ENCODE data around the gene OR13J1.
A peak's percentile ranks its signal among the peaks of the same experiment; 100 is the strongest.
"Not testable (repeated sequence)": the region's sequence is repeated elsewhere in the genome, so short reads cannot be mapped to it uniquely, and the experiment has no call there.

The OR13J1 gene

DNA sequence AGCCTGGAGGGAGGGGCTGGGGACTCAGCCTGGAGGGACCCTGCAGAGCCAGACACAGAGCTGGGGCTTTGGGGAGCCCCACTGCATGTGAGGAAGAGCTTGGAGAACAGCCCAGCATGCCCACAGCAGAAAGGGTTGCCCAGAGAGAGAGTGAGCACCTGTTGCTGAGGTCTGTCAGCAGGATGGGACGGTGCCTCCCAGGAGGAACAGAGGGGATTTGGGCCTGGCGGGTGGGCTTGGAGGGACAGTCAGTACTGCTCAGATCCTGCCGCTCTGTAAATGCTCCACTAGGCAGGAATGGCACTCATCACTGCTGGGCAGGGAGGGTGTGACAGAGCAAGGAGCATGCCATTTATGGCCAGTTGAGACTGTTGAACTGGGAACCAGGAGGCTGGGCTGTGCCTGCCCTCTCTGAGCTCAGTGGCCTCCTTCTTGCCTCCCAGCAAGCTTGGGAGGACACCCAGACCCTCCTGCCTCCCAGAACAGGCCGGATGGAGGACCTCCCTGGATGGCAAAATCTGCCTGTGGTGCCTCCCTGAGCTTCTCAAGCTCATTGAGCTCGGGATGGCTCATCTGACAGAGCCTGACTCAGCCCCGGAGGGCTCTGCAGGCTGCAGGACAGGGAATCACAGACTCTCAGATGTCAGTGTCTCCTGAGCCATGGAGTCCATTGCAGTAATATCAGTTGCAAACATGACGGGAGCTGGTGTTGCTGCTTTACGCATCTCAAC is 35.0 kb upstream of the OR13J1 start:
- DNase-seq (ENCODE audit: low spot score), result peak; percentile 45

DNA sequence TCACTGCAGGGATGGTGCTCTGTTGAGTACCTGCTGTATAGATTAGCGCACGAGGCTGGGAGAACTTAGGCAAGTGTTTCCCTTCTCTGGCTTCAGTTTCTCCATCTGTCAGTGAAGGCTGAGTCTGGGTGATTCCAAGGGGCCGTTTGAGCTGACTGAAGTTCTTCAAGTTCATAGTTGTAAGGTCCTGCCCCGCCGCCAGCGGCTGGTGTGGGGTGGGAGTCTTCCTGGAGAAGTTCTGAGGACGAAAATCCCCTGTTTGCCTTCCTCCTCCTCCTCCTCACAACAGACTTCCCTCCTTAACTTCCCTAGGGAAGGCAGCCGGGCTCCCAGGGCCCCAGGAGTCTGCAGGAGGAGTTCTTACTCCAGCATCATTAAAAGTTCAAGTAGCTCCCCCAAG is 34.1 kb upstream of the OR13J1 start:
- DNase-seq (ENCODE audit: low spot score), result no peak

DNA sequence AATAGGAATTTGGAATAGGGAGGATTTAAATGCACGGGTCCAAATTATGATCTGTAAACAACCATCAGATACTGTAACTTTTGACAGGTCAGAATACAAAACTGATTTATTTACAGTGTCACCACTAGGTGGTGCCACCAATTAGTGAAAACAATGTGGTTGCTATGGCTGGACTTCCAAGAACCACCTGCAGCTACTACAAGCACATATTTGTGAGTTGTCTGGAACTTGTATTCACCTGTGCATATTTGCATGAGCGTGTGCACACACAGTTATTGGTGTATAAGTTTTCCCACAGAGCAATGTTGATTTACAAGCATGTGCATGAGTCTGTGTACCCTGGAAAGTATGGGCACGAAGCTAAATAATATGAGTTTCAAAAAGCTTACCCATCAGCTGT is 32.8 kb upstream of the OR13J1 start:
- DNase-seq (ENCODE audit: low spot score), result peak; percentile 63

DNA sequence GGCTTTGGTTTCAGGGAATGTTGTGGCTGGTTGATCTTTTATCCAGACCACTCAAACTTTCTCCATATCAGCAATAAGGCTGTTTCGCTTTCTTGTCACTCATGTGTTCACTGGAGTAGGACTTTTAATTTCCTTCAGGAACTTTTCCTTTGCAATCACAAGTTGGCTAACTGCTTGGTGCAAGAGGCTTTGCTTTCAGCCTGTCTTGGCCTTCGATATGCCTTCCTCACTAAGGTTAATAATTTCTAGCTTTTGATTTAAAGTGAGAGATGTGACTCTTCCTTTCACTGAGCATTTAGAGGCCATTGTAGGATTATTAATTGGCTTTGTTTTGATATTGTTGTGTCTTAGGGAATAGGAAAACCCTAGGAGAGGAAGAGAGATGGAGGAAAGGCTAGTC is 28.8 kb upstream of the OR13J1 start:
- no peak for DNase-seq (ENCODE audit: low spot score)

DNA sequence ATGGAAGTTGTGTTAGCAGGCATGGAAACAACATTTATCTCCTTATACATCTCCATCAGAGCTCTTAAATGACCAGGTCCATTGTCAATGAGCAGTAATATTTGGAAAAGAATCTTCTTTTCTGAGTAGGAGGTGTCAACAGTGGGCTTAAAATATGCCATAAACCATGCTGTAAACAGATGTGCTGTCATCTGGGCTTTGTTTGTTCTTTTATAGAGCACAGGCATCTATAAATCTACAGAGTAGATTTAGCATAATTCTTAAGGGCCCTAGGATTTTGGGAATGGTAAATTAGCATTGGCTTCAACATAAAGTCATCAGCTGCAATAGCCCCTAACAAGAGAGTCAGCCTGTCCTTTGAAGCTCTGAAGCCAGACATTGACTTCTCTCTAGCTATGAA is 28.1 kb upstream of the OR13J1 start:
- no peak for DNase-seq (ENCODE audit: low spot score)

DNA sequence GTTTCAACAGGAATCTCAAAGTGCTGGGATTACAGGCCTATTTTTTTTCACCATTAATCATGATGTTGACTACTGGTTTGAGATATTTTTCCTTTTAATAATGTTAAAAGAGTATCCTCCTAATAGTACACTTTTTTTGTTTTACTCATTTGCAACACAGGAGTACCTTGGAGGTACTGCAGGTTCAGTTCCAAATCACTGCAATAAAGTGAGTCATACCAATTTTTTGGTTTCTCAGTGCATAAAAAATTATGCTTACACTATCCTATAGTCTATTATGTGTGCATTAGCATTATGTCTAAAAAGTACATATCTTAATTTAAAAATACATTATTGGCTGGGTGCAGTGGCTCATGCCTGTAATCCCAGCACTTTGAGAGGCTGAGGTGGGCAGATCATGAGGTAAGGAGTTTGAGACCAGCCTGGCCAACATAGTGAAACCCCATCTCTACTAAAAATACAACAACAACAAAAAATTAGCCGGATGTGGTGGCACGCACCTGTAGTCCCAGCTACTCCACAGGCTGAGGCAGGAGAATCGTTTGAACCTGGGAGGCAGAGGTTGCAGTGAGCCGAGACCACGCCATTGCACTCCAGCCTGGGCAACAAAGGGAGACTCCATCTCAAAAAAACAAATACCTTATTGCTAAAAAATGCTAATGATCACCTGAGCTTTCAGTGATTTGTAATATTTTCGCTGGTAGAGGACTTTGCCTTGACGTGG is 27.3 kb upstream of the OR13J1 start:
- DNase-seq (ENCODE audit: low spot score), result not testable (repeated sequence)

DNA sequence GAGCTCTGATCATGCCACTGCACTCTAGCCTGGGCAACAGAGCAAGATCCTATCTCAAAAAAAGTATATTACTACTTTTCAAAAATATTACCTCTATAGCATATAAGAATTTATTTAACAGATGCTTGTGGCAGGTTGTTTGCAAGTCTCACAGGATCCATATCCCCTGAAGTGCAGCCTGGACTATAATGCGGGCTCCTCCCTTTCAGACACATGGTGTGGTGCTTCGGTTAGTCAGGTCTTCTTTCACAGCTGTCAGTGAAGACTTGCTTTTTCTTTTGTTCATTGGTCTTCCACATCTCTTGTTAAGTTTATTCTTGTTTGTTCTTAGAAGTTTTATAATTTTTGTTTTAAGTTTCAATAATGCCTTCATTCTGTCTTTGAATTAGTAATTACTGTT is 26.4 kb upstream of the OR13J1 start:
- DNase-seq (ENCODE audit: low spot score), result no peak

DNA sequence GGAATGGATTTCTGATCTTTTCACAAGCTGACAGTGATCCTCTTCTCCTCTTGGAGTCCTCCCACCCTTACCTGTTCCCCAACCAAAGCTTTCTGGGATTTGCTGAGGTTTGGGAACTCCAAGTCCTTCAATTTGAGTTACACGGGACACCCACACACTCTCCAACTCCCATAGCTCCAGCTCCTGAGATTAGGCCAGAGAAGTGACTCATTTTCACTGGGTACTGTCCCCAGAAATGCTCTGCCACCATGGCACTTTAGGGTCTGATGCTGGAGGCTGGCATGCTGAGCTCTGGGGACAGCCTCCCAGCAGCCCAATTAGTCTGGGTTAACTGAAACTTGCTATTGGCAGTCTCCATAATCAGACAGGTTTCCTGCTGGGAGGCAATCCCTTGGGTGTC is 21.9 kb upstream of the OR13J1 start:
- no peak for DNase-seq (ENCODE audit: low spot score)

DNA sequence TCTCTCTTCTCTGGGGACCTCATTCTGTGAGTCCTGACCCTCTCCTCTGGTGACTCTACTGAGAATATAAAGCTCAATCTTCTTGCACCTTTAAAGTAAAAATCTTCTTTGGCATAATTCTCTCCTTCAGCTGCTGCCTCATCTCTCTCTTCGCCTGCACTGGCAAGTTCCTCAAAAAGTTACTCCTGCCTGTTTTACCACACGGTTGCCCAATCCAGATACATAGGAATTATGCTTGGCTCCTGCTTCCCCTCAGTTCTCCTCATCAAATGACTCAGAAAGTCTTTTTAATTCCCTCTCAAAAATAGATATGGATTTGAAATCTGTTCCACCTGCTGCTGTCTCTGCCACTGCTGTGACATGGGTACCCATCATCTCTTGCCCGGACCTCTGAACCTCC is 21.4 kb upstream of the OR13J1 start:
- peak; percentile 47 for DNase-seq (ENCODE audit: low spot score)

DNA sequence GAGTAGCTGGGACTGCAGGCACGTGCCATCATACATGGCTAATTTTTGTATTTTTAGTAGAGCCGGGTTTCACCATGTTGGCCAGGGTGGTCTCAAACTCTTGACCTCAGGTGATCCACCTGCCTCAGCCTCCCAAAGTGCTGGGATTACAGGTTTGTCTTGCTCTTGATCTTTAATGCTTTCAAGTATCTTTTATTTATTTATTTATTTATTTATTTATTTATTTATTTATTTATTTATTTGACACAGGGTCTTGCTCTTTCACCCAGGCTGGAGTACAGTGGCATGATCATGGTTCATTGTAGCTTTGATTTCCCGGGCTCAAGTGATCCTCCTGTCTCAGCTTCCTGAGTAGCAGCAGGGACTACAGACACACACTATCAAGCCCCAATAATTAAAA is 14.7 kb upstream of the OR13J1 start:
- not testable (repeated sequence) for DNase-seq (ENCODE audit: low spot score)

DNA sequence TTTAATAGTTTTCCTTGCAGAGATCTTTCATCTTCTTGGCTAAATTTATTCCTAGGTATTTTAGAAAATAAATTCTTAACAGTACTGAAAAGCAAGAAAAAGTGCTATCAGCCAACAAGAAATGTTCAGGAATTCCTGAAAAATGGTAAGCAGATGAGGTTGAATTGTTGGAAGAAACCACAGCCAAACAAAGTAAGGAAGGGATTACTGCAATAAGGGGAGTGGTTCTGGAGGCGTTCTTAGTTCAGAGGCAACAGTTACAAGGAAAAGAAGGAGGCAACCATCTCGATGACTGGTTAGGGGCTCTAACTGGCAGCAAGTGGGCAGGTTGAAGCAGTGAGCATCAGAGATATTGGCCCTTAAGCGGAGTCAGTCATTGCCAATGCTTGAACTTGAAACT is 12.8 kb upstream of the OR13J1 start:
- DNase-seq (ENCODE audit: low spot score), result peak; percentile 73

DNA sequence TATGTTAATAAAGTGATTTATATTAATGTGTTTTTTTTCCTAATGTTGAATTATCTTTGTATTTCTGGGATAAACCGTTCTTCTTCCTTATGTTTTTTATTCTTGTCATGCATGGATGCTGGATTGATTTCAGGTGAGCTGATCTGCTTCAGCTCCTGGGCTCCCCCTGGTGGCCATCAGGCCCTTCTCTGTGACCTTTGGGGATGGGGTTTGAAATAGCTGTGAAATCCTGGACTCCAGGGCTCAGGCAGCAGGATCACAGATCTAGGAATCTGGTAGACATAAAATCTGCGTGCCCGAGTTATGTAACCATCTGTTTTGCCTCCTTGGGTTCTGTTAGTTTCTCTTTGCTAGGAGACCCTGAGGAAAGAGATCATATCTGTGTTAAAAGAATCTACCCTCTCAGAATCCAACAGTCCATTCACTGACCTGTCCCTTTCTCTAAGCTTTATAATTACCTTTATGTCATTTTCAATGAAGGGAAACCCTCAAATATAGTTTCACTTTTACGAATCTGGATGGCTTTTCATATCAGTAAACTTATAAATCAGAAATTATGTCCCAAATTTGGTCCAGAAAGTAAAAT is 12.2 kb upstream of the OR13J1 start:
- DNase-seq (ENCODE audit: low spot score), result peak; percentile 84

DNA sequence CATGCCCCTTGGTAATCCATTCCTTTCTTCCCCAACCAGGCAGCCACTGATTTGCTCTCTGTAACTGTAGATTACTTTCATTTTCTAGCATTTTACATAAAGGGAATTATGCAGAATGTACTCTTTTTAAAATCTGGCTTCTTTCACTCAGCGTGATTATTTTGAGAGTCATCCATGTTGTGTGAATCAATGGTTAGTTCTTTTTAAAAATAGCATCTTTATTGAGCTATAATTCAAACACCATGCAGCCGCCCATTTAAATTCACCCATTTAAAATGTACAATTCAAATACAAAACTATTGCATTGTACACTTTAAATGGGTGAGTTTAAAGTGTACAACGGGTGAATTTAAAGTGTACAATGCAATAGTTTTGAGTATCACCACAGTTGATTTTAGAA is 2.3 kb upstream of the OR13J1 start:
- DNase-seq (ENCODE audit: low spot score), result no peak

DNA sequence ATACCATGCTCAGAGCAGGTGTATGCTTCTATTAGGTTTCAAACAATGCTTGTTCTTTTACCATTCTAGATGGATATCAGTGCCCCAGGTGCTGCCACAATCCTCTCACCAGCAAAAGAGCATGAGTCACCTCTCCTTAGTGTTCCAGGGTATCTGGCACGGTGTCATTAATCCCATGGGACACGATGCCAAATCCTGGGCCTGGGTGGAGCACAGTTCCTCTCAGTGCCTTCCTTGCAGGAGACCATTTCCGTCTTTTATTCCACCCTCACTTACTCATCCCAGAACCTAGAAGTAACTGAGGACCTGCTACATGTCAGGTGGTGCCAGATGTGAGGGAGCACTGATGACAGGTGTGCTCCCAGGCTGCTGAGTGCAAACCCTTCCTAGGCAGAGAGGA is 1.3 kb upstream of the OR13J1 start:
- DNase-seq (ENCODE audit: low spot score), result no peak

DNA sequence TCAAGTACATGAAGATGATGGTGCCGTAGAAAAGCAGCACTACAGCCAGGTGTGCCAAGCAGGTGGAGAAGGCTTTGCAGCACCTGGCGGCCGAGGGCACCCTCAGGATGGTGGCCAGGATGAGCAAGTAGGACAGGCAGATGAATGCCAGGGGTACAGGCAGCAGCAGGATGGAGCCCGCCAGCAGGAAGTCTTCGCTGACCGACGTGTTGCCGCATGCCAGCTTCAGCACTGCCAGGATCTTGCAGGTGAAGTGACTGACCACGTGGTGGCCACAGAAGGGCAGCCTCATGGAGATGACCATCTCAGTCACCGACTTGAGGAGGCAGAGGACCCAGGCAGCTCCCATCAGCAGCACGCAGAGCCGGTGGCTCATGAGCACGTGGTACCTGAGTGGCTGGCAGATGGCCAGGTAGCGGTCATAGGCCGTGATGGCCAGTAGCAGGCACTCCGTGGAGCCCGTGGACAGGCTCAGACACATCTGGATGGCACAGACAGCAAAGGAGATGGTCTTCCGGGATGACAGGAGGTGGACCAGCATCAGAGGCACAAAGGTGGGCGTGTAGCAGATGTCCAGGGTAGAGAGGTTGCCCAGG is 482 bp downstream of the OR13J1 start:
- DNase-seq (ENCODE audit: low spot score), result no peak

DNA sequence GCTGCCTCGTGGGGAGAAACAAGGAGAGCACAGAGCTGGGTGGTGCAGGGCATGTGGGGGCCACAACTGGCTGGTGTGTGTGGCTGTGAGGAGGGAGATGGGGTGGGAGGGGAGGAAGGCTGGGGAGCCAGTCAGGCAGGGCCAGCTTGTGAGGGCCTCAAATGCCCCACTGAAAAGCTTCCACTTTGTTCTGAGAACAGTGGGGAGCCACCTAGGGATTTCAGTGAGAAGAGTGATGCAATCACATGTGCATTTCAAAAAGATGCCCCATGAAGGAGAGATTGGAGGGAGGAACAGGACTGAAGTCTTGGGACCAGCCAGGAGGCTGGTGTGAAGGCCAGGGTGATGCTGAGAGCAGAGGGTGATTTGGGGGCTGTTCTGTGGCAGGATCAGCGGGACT is 1.3 kb downstream of the OR13J1 start:
- no peak for DNase-seq (ENCODE audit: low spot score)

DNA sequence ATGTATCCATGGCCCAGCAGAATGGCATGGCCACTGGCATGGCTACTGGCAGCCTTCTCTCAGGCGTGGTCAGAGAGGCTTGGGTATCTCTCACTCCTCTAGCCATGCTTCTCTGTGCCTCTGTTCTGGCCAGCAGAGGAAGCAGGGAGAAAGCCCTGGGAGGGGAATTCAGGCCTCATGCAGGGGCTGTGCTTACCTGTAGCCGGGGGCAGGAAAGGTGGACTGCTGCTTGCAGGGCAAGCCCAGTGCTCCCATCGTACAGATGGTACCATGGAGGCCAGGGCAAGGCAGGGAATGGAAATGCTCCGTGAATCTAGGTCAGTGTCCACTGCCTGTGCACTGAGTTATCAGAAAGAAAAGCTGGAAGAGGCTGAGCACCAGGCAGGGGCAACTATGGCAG is 2.7 kb downstream of the OR13J1 start:
- no peak for DNase-seq (ENCODE audit: low spot score)

DNA sequence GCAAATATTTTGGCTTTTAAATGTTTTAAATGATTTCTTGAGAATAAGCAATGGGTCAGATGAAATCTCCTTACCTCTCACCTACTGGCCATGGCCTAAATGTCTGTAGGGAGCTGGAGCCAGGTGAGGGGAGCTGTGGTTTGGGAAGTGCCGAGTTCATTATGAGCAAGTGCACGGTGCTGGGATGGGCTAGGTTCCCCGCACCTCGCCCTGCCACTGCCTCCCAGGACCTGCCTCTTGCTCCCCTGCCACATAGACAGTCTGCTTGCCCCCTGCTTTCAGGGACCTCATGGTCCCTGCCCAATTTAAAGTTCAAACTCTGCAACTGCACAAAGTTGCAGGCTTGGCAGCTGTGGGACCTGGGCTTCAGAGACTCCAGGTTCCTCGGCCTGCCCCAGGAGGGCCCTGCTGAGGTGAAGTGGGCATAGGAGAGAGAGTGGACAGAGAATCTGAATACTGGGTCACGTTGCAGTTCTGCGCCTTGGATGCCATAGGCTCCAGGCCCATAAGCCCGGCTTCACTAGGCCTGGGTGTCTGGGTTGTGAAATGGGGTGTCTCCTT is 5.4 kb downstream of the OR13J1 start:
- DNase-seq (ENCODE audit: low spot score), result no peak

DNA sequence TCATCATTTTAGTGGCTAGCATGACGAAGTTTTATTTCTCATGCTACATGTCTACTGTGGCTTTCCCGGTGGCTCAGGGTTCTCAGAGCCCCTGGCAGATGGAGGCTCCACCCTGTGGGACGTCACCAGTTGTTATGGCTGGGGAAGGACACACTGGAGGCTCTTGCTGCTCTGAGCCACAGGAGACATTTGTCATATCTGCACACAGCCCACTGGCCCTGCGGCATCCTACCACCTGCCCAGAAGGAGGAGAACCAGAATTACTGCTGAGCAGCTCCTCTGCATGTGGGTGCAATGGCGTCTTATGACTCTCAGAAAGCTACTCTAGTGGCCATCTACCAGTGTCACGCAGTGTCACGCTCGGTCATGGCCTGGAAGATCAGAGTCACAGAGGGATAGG is 6.6 kb downstream of the OR13J1 start:
- DNase-seq (ENCODE audit: low spot score), result no peak

DNA sequence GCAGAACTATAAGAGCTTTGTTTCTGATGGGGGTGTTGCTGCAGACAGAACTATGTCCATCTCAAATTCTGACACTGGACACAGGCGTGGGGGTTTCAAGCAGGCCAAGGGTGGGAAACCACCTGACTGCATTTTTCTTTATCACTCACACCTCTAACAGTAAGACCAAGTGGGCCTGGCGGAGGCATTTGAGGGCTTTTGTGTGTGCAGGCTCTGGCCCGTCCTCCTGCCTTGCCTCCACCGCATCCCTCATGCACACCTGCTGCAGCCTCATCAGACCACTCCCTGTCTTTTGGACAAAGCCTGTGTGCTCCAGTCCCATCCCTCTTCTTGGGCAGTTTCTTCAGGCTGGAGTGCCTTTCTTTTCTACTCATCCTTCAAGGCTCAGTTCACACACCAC is 7.9 kb downstream of the OR13J1 start:
- DNase-seq (ENCODE audit: low spot score), result no peak

DNA sequence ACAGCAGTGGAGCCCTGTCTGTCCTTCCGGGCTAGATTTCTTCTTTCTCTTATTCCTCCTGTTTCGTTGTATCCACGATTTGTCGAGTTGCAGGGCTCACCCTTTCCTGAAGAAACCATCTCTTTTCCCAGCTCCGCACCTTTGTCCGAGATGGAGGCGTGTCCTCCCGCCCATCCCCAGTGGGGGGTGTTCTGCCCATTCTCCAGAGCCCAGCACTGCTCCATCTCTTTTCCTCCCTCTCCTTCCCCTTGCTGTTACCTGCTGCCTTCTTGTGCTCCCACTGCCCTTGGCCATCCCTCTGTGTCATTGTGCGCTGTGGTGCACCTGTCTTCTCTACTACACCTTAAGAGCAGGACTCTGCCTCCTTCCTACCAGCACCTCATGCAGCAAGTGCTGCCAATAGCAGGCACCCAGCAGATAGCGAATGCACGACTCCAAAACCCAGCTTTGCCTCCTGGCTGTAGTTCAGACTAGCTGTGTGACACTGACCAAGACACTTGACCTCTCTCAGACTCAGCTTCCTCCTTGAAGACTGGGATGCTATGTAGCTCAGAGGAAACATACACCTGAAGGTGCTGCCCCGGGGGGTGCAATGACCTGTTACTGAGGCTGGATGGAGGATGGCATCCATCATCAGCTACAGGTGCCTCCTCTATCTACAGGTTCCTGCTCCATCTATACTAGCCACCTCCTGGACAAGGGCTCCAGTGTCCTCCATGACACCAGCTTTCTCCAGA is 8.9 kb downstream of the OR13J1 start:
- no peak for DNase-seq (ENCODE audit: low spot score)

DNA sequence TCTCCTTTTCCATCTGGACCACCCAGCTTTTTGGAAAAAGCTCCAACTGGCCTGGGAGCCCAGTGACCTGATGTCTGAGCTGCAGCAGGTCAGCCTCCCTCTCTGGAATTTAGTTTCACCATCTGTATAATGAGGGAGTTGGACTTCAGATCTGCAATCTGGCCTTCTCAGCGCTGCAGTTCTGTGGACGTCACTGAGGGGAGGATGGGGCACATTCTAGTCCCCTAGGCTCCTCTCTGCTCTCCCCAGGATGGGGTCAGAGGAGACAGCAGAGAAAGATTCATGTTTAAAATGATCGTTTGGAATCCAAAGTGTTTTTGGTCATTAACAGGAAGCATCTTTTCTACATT is 10.2 kb downstream of the OR13J1 start:
- no peak for DNase-seq (ENCODE audit: low spot score)

Measured in GM03348 (cell line).